Daoy (cell line): ENCODE measurements around the gene DAB2IP. TPM values are rescaled to one million over a fixed set of nuclear protein-coding genes. Genes with fewer than 3 reads are reported as not detected.
"Not testable (repeated sequence)": the region's sequence is repeated elsewhere in the genome, so short reads cannot be mapped to it uniquely, and the experiment has no call there.

Experiments
- DNase-seq: peaks from one replicate; pipeline ENCODE4 v3.0.0-alpha.2; 2015; ENCODE audit warnings: low read depth
- total RNA-seq: library from RNA; depleted of rRNA; stranded (reverse); fragments of >200 nt; shearing (Covaris generic); gene quantifications from 2 replicates; pipeline ENCODE4 v1.2.3, GENCODE V29; 2014

The DAB2IP gene
- total RNA-seq, 1 experiment from 2014 or later = 15.9 TPM

DNA sequence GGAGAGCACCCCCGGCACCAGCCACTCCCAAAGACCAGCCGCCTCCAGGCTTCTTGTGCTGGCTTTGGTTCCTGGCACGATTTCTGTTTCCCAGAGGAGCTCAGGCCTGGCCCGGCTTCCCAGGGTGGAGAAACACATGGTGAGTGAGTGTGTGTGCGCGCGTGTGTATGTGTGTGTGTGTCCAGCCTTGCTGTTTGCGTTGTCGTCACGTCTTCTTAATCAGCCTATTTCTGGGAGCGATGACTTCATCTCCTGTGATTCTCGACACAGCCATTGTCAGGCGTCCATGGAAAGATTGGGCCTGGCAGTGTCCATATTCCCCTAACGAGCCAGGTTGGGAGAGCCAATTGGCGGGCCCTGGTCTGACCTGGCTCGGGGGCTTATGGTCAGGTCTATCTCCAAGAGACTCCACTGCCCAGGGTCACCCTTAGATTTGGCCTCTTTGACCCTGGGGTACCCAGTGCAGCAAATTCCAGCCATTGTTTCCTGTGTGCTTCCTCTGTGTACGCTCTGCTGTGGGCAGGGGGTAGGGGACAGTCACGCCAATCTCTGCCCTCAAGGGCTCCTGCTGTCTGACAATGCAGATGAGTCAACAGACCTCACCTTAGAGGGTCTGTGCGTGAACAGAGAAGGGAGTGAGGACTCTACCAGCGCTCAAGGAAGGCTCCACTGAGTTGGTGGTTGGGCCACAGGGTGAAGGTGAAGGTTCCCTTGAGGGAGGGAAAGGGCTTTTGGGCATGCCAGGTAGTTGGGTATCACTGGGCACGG is 73.8 kb downstream of the DAB2IP start:
- DNase-seq = peak; percentile 77

DNA sequence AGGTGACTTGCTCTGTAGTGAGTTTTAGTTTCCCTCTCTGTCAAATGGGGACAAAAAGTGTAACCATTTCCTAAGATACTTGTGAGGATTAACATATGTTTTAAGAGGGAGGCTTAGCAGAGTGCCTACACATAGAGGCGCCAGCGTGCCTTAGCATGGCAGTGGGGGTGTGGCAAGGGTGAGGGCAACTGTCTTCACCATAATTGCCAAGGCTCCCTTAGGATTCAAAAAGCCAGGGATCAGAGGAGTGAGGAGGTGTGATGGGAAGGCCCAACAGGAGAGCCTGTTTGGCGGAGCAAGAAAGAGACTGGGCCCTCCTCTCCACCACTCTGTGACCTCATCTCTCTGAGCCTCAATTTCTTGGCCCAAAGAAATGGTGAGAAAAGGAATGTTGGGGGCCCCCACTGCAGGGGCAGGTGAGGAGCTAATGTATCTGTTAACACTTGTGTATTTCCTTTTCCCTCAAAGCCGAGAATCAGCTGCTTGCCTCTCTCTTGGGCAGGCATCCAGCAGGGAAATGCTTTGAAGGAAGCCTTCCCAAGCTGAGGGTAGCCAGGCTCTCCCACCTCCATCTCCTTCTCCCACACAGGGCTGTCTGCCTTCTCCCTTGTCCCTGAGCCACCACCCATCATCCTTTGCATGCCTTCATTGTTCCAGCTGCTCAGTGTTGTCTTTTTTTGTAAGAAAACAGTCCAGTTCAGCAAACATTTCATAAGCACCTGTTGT is 76.0 kb downstream of the DAB2IP start:
- DNase-seq = no peak

DNA sequence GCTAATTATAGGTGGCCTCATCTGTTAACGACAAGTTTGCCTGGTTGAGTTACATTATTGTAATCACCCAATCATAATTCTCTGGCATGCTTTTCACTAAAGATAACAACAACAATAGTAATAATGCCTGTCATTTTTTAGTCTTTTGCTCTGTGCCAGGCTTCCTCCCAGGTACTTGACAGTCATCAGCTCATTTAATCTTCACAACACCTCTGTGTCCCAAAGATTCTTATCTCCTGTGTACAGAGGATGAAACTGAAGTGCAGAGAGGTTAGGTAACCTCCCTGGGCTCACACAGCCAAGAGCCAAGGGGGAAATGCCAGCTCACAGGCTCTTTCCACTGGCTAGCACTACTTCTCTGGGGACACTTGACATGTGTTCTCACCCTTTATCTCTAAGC is 77.5 kb downstream of the DAB2IP start:
- no peak for DNase-seq

DNA sequence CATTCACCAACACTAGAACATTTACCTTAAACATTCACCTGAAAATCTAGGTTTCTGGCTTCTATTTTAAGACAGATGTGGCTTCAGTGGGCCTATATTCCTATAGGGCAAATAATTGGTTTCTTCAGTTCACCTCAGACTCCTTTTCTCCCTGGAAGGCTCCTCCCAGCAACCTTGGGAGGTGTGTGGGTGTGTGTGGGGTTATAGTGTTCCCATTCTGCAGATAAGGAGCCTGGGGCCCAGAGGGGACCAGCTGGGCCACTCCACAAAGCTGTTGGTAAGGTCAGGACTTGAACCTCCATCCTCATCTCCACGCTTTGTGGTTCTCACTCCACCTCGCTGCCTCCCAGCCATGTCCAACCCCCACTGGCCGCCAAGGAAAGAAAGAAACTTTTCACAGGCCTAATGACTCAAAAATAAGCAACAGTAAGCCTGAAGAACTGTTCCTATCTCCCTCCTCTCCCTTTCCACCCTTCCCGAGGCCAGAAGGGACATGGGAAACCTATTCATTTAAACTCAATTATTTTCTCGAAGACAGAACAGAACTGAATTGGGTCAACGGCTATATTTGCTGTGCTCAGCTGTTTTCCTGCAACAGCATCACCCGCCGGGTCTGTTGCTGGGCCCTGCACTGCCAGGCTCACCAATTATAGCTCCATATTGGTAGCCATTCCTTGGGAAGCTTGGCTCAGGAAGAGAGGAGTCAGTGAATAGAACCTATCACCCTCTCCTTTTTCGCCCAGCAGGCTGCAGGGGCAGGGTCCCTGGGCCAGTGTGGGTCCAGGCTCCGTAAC is 78.5 kb downstream of the DAB2IP start:
- no peak for DNase-seq

GRCh38 chr9:121731090-121731489 is 79.7 kb downstream of the DAB2IP start:
- no peak for DNase-seq

DNA sequence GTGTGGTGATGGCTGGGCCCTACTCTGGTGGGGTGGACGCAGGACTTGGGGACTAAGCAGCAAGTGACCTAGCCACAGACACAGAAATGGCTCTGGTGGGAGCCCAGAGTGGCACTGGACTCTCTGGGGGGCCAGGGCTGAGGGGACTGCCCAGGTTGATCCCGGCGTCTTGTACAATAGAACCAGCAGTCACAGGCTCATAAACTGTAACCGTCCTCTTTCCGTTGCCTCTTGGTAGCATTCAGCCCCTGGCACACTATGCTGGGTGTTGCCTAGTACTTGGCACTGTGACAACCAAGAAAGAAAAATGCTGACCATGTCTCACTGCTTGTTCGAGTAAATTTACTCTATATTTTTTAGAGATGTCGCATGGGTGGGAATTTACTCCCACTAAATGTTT is 80.5 kb downstream of the DAB2IP start:
- no peak for DNase-seq

- no peak for DNase-seq
Measured at GRCh38 chr9:121732389-121732788, 81.0 kb downstream of the DAB2IP start.

- no peak for DNase-seq
Measured at GRCh38 chr9:121732886-121733285, 81.5 kb downstream of the DAB2IP start.

DNA sequence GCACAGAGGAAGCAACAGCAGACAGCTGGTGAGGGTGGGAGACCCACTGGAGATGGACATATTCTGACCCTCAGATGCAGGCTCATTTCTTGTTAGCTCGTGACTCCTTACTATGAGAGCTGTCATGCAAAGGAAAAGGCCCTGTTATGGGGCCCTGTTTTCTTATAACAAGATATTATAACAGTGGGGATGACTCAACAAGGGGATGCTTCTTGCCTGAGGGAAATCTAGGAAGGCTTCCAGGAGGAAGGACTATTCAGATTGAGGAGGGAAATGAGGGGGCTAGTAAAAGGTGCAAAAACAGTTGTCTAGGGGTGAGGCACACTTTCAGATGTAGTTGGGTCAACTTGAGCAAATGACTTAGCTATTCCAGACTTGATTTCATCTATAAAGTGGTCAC is 83.0 kb downstream of the DAB2IP start:
- DNase-seq = no peak

DNA sequence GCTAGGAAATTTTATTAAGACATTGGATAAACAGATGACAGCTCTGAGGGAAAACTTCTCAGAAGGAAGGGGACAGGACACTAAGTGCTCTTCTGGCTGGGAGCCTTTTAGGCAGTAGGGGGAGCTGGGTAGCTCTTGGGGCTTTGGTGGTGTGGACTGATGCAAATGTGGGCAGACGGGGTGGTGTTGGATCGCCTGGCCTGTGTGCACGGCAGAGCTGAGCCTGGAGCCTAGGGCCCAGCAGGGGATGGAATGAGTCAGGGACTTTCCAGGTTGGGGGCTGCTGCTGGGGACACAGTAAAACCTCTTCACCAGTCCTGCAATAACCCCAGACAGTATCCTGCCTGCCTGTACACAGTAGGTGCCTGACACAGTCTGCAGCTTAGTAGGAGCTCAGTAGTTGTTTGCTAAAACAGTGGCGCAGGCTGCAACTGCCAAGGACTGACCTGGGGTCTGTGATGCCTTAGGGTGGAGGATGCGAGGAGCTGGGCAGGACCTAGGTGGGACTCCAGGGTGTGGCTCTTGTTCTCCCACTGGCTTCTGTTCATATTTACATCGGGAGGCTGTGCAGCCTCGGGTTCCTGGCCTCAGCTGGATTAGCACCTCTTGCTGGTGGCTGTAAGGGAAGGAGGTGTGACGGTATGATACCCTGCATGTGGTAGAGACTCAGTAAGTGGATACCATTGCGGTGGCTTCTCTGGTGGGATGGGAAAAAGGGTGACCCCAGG is 83.8 kb downstream of the DAB2IP start:
- DNase-seq = peak; percentile 92

DNA sequence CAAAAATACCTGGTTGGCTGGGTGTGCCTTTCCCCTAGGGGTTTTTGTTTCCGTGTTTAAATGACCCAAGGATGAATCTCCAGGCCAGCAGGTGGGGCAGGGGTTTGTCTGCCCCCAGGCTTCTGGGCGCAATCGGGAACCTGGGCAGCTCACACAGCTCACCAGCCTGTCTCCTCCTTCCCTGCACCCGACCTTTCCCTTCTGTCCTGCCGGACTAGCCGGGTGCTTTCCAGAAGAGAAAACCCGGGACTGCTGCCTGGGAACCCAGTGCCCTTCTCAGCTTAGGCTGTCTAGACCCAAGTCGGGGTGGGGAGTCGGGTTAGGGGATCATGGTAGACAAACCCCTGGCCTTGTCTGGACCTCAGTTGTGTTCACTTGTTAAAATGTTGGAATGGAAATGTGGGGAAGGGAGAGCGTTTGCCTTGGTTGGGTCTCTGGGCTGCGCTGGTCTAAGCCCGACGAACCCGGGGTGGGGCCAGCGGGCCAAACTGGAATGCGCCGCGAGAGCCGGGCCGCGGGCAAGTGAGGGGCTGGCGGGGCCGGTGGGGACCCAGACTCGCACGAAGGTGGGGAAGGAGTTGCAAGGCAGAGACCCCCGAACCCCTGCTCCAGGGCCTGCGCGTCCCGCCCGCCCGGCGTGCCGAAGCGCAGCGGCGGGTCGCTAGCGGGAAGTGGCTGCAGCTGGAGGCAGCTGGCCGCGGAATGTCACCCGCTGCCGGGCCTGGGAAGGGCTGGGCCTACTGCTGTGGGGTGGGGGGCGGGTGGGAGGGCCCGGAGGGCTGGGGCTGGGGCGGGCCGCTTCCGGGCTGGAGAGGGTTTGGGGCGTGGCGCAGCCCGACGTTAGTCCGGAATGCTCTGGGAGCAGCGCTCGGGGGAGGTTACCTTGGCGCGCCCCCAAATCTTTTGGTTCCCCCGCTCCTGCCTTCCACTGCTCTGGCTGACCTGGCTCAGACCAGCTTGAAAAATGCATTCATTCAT is 84.6 kb downstream of the DAB2IP start:
- DNase-seq = no peak

DNA sequence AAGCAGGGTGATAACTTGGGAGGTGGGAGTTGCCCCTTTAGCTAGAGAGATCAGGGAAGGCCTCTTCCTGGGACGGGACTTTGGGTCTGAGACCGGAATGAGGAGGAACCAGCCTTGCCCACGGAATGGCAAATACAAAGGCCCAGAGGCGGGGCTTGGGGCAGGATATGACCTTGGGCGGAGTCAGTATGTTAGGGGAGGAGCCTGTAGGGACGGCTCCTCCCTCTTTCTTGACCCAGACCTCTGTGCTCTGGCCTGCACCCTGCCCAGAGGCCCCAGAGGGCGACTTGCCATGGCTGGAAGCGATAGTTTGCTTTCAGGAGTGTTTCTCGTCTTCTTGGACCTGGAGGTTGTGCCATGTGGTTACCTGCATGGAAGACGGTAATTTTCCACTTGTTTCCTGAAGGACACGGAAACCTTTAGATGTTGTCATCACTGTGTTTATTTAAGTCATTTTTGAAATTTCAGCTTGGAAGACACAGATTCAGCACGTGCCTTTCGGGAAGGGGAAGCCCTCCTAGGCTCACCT is 85.6 kb downstream of the DAB2IP start:
- no peak for DNase-seq

GRCh38 chr9:121737481-121737931 is 86.1 kb downstream of the DAB2IP start:
- DNase-seq = no peak

GRCh38 chr9:121738411-121738810 is 87.0 kb downstream of the DAB2IP start:
- DNase-seq = no peak

- no peak for DNase-seq
Measured at GRCh38 chr9:121738968-121739367, 87.5 kb downstream of the DAB2IP start.

DNA sequence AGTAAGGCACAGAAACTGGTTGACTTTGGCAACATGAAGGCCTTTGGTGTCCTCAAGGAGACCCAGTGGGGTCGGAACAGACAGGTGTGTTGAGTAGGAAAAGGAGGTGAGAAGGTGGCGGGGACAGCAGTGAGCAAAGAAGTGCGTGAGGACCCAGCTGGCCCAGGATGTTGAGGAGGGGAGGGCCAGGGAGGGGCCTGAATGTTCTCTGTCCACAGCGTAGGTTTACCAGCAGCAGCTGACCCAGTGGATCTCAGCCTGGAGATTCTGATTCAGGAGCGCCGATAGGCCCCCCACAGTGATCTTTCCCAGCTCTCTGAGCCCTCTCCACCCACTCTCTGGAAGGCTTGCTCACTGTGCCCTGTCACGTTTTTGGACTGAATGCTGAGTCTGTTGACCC is 88.5 kb downstream of the DAB2IP start:
- no peak for DNase-seq

DNA sequence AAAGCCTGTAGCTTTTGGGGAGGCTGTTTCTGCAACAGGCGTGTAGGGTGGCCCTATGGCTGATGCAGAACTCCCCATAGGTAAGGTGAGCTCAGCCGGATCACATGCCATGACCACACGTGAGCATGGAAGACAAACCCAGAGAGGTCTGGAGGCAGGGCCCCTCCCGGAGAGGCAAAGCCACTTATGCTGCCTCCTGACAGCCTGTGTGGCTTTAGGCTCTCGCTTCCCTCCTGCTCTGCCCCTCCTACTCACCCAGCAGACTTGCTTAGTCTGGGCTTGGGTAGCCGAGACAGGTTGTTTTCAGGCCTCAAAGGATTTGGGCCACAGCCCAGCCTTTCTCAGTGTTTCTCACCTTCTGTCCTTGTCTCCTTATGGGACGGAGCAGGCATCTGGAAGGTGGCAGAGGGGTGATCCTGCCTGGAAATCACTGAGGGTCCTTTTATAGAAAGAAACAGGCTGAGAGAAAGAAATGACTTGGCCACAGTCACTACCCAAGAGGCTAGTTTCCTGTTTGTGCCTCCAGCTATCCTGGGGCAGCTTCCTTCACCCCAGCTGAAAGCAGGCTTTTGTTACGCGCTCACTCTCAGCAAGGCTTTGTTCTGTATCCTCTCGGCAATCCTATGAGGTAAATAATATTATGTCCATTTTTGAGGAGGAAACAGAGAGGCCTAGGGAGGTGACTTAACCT is 89.9 kb downstream of the DAB2IP start:
- no peak for DNase-seq

DNA sequence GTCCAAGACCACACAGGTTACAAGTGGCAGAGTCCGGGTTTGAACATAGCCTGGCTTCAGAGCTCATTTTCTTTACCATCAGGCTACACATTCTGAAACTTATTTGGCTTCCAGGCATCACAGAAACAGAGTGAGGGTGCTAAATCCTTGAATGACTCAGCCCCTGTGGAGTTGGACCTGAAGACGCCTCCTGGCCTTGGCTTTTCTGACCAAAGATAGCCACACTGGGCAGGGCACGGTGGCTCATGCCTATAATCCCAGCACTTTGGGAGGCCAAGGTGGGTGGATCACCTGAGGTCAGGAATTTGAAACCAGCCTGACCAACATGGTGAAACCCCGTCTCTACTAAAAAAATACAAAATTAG is 90.5 kb downstream of the DAB2IP start:
- DNase-seq = not testable (repeated sequence)

- DNase-seq = no peak
Measured at GRCh38 chr9:121742923-121743322, 91.5 kb downstream of the DAB2IP start.
